A549 (cell line): ENCODE data around the gene PIM1. TPM values are rescaled to one million over a fixed set of nuclear protein-coding genes. Genes with fewer than 3 reads are reported as not detected.
A peak's percentile ranks its signal among the peaks of the same experiment; 100 is the strongest.

Experiments used
- ATAC-seq, 2 experiments: fragments of 200-7000 bp in 1 of 2; fragments of >200 bp in 1 of 2; cut with Nextera tagmentation in 1 of 2; cut with Tn5 transposase in 1 of 2; 3 replicates each; pipeline versions ENCODE4 v1.8.0 to v1.9.1; 2018 to 2020; ENCODE audit warnings: mild to moderate bottlenecking in 1 of 2, moderate library complexity in 1 of 2
- CTCF ChIA-PET: fragments of 300-600 bp; sonication (Branson Sonifier 250); formaldehyde crosslinking; extraction: SDS; loops from one replicate; lab custom pipeline; 2021; ENCODE audit warnings: antibody characterized with exemption, inconsistent platforms; lab: Yijun Ruan, JAX
- POLR2A ChIA-PET: fragments of 350-600 bp; formaldehyde crosslinking; extraction: SDS; loops from one replicate; lab custom pipeline; 2021; ENCODE audit warnings: antibody characterized with exemption, inconsistent platforms; lab: Yijun Ruan, JAX
- DNase-seq, 2 experiments: peaks; one replicate each; pipeline versions ENCODE4 v3.0.0 to v3.0.0-alpha.2; 2011 to 2016; ENCODE audit warnings: low read depth in 1 of 2, low spot score in 1 of 2
- FAIRE-seq: peaks from 2 replicates; lab custom pipeline; 2011; peaks lifted over from hg19 to GRCh38; lab: Jason Lieb, UNC
- H3K27ac ChIP-seq, 2 experiments: fragments of >200 bp; sonication (Bioruptor Twin); formaldehyde crosslinking; 3 replicates each; pipeline ENCODE4 v1.5.1; 2016 to 2017
- H3K4me1 ChIP-seq: fragments of >200 bp; sonication (Bioruptor Twin); formaldehyde crosslinking; 3 replicates; pipeline ENCODE4 v1.6.1; 2016
- H3K4me2 ChIP-seq: fragments of >200 bp; sonication (Bioruptor Twin); formaldehyde crosslinking; 3 replicates; pipeline ENCODE4 v1.6.1; 2016
- H3K4me3 ChIP-seq: fragments of >200 bp; sonication (Bioruptor Twin); formaldehyde crosslinking; 3 replicates; pipeline ENCODE4 v1.5.1; 2016
- H3K9me3 ChIP-seq: fragments of >200 bp; sonication (Bioruptor Twin); formaldehyde crosslinking; 3 replicates; pipeline ENCODE4 v1.6.1; 2016
- CBX2 ChIP-seq: fragments of 200-600 bp; sonication (generic); IDR thresholded peaks from 2 replicates; pipeline ENCODE4 v1.6.1; 2016; ENCODE audit warnings: low read depth, mild to moderate bottlenecking, borderline replicate concordance
- CHD2 ChIP-seq: fragments of 150-350 bp; IDR thresholded peaks from 2 replicates; pipeline ENCODE4 v1.6.1; 2014; ENCODE audit warnings: low read length; ENCODE audit not compliant: partially characterized antibody
- ELK1 ChIP-seq: fragments of 150-350 bp; IDR thresholded peaks from 2 replicates; pipeline ENCODE4 v1.6.1; 2014; ENCODE audit warnings: low read depth, mild to moderate bottlenecking, low read length
- EP300 ChIP-seq, 2 experiments: fragments of >200 bp; sonication (Bioruptor Twin); formaldehyde crosslinking; IDR thresholded peaks; 2 replicates in 1 of 2; 3 replicates in 1 of 2; pipeline ENCODE4 v1.6.1; 2016 to 2017
- GATA3 ChIP-seq: IDR thresholded peaks from 2 replicates; pipeline ENCODE4 v1.6.1; 2012; ENCODE audit warnings: borderline replicate concordance
- HEYL ChIP-seq: fragments of 250-450 bp; sonication (Bioruptor Pico); IDR thresholded peaks from 2 replicates; pipeline ENCODE4 v1.8.0; 2021; ENCODE audit warnings: mild to moderate bottlenecking, moderate library complexity
- HMGXB4 ChIP-seq: fragments of 250-450 bp; sonication (Bioruptor Pico); IDR thresholded peaks from 2 replicates; pipeline ENCODE4 v1.5.0; 2021; ENCODE audit warnings: mild to moderate bottlenecking, moderate library complexity, borderline replicate concordance
- HOXB13 ChIP-seq: fragments of 250-450 bp; sonication (Bioruptor Pico); IDR thresholded peaks from 2 replicates; pipeline ENCODE4 v1.5.0; 2020; ENCODE audit warnings: low read depth, mild to moderate bottlenecking, moderate library complexity
- JUNB ChIP-seq: fragments of >200 bp; sonication (Bioruptor Twin); formaldehyde crosslinking; IDR thresholded peaks from 2 replicates; pipeline ENCODE4 v1.6.1; 2016
- MAZ ChIP-seq: fragments of 150-350 bp; IDR thresholded peaks from 2 replicates; pipeline ENCODE4 v1.6.1; 2014; ENCODE audit warnings: antibody characterized with exemption, low read depth, low read length, borderline replicate concordance
- NR3C1 ChIP-seq: fragments of >200 bp; sonication (Bioruptor Twin); formaldehyde crosslinking; IDR thresholded peaks from 3 replicates; pipeline ENCODE4 v1.6.1; 2017
- RCOR1 ChIP-seq: fragments of 150-350 bp; IDR thresholded peaks from 2 replicates; pipeline ENCODE4 v1.6.1; 2014; ENCODE audit warnings: antibody characterized with exemption, low read length, low read depth
- RFX5 ChIP-seq: fragments of 450-650 bp; IDR thresholded peaks from 2 replicates; pipeline ENCODE4 v1.7.1; 2014; ENCODE audit warnings: antibody characterized with exemption, mild to moderate bottlenecking, moderate library complexity
- SREBF2 ChIP-seq: fragments of 450-650 bp; IDR thresholded peaks from 2 replicates; pipeline ENCODE4 v1.6.1; 2014; ENCODE audit warnings: mild to moderate bottlenecking, moderate library complexity
- ZC3H11A ChIP-seq: fragments of 450-650 bp; IDR thresholded peaks from 2 replicates; pipeline ENCODE4 v1.6.1; 2014; ENCODE audit warnings: antibody characterized with exemption, mild to moderate bottlenecking
- ZNF302 ChIP-seq: fragments of 250-450 bp; sonication (Bioruptor Pico); IDR thresholded peaks from 2 replicates; pipeline ENCODE4 v1.9.0; 2021; ENCODE audit warnings: inconsistent platforms, mild to moderate bottlenecking, moderate library complexity
- ZSCAN20 ChIP-seq: fragments of 250-450 bp; sonication (Bioruptor Pico); IDR thresholded peaks from 2 replicates; pipeline ENCODE4 v1.8.0; 2022; ENCODE audit warnings: mild to moderate bottlenecking, moderate library complexity
- WGBS: methylation state at CpG from one replicate; pipeline ENCODE4 v1.1.6; 2017; ENCODE audit errors: missing lambda C conversion rate; 5-methylcytosine and 5-hydroxymethylcytosine counted together
- polyA plus RNA-seq, 4 experiments: library from polyadenylated mRNA; depleted of rRNA in 3 of 4; stranded (reverse); fragments of >200 nt; fragmentation: RNase III in 1 of 4; extraction: RNeasy Plus Mini Kit Qiagen cat#74134 plus additional on column Dnase treatment in 1 of 4; gene quantifications; 2 replicates in 3 of 4; 3 replicates in 1 of 4; pipeline ENCODE4 v1.2.3, GENCODE V29; 2011 to 2017
- TF ChIP-seq, protein P1 (sequence below): fragments of >200 bp; sonication (Bioruptor Twin); formaldehyde crosslinking; IDR thresholded peaks from 3 replicates; pipeline ENCODE4 v1.5.1; 2016
- TF ChIP-seq, protein P2 (sequence below): IDR thresholded peaks from 2 replicates; pipeline ENCODE4 v1.6.1; 2012
- TF ChIP-seq, protein P3 (sequence below): fragments of 200-600 bp; sonication (generic); IDR thresholded peaks from 2 replicates; pipeline ENCODE4 v1.6.1; 2016; ENCODE audit warnings: antibody characterized with exemption, mild to moderate bottlenecking, moderate library complexity

PIM1 gene
- polyA plus RNA-seq, 2 of the 4 experiments (the other 2 are of a cell fraction), result 15.4 to 19.0 TPM

DNA sequence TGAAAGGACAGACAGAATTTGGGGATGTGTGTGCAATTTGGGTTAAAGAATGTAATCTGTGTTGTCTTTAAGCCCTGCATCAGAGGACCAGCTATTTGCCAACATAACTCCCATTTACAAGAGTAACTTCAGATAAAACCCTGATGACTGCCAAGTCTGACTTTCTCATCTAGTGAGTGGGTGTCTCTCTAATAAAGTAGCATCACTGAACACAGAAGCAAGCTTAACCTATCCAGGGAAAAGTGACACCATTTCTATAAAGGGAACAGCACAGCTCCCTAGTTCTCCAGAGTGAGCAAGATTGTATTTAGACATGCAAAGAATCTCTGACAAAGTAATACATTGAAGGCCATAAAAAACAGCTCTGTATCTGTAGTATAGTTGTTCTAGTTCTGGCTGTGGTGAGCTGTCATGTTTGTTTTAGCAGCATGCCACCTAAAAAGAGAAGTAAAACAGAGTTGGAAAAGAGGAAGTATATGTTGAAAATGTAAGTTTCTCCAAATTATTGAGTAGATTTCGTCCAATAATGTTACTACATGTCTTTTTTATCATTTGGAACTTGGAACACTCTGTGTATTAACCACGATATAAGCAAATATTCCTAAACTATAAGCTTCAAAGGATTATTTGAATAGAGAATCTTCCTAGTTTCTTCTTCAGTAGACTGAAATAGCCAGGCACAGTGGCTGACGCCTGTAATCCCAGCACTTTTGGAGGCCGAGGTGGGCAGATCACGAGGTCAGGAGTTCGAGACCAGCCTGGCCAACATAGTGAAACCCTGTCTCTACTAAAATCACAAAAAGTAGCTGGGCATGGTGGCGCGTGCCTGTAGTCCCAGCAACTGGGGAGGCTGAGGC, 8.8 kb upstream of the PIM1 start:
- CTCF ChIA-PET, result interaction anchor here (0.7 to 1.7 kb wide), 7 partner anchors 9 to 395 kb away, joined by 3 to 5 read pairs (median 3); no protein-coding TSS in a partner anchor
- TF ChIP-seq ELK1, result no peak
- TF ChIP-seq NR3C1, result no peak
- TF ChIP-seq HMGXB4 (CRISPR knock-in tag), result no peak
- TF ChIP-seq, protein P1, sequence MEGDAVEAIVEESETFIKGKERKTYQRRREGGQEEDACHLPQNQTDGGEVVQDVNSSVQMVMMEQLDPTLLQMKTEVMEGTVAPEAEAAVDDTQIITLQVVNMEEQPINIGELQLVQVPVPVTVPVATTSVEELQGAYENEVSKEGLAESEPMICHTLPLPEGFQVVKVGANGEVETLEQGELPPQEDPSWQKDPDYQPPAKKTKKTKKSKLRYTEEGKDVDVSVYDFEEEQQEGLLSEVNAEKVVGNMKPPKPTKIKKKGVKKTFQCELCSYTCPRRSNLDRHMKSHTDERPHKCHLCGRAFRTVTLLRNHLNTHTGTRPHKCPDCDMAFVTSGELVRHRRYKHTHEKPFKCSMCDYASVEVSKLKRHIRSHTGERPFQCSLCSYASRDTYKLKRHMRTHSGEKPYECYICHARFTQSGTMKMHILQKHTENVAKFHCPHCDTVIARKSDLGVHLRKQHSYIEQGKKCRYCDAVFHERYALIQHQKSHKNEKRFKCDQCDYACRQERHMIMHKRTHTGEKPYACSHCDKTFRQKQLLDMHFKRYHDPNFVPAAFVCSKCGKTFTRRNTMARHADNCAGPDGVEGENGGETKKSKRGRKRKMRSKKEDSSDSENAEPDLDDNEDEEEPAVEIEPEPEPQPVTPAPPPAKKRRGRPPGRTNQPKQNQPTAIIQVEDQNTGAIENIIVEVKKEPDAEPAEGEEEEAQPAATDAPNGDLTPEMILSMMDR, result no peak
- no peak for TF ChIP-seq HOXB13 (CRISPR knock-in tag)
- TF ChIP-seq ZNF302 (CRISPR knock-in tag), result no peak
- no peak for TF ChIP-seq ZSCAN20 (CRISPR knock-in tag)
- TF ChIP-seq GATA3, result no peak
- no peak for TF ChIP-seq RFX5
- no peak for TF ChIP-seq SREBF2
- no peak for TF ChIP-seq EP300 (IDR thresholded peaks at IDR 0.05)
- no peak for TF ChIP-seq JUNB
- TF ChIP-seq CHD2, result no peak
- Histone ChIP-seq H3K4me2 (peak overlapping the region; percentile 20), H3K4me3 (no peak overlapping the region), H3K4me1 (peaks cover 12% of the 10 kb centered on the region), H3K27ac (peak overlapping the region; percentile 22 to 60; a peak in 4 of 6 replicates), H3K9me3 (no peaks in the 10 kb centered on the region)
- 66% methylated on average over 8 of the region's 8 CpGs for WGBS
- FAIRE-seq (no peak), ATAC-seq (peak in 1 of 2 experiments; percentile 46; a peak in 2 of 6 replicates), DNase-seq (no peak)
- POLR2A ChIA-PET, result interaction anchor here (0.7 to 1.4 kb wide), 3 partner anchors 8 to 11 kb away, joined by 3 to 4 read pairs (median 4); partner anchors contain the start of gene PIM1

GRCh38 chr6:37162740-37163139, 7.2 kb upstream of the PIM1 start:
- H3K4me1 ChIP-seq, result peaks cover 12% of the 10 kb centered on the region
- H3K9me3 ChIP-seq, result no peaks in the 10 kb centered on the region
- no peak for DNase-seq
- no peak overlapping the region for H3K4me2 ChIP-seq
- POLR2A ChIA-PET, result no interaction called here
- peak overlapping the region in 1 of 2 experiments; percentile 39; a peak in 1 of 6 replicates for H3K27ac ChIP-seq
- no peak overlapping the region for H3K4me3 ChIP-seq
- no peak for ATAC-seq
- FAIRE-seq, result no peak
- CTCF ChIA-PET, result interaction anchor here (1.6 kb wide), 1 partner anchor 24 kb away, joined by 3 read pairs; no protein-coding TSS in a partner anchor
- TF ChIP-seq HOXB13 (CRISPR knock-in tag), result no peak
- TF ChIP-seq MAZ, result no peak
- no peak for TF ChIP-seq EP300 (IDR thresholded peaks at IDR 0.05)
- TF ChIP-seq HEYL, result no peak
- TF ChIP-seq CBX2, result no peak
- TF ChIP-seq, protein P2, sequence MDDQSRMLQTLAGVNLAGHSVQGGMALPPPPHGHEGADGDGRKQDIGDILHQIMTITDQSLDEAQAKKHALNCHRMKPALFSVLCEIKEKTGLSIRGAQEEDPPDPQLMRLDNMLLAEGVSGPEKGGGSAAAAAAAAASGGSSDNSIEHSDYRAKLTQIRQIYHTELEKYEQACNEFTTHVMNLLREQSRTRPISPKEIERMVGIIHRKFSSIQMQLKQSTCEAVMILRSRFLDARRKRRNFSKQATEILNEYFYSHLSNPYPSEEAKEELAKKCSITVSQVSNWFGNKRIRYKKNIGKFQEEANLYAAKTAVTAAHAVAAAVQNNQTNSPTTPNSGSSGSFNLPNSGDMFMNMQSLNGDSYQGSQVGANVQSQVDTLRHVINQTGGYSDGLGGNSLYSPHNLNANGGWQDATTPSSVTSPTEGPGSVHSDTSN, result no peak
- TF ChIP-seq ELK1, result no peak
- no peak for TF ChIP-seq RCOR1
- TF ChIP-seq, protein P3, sequence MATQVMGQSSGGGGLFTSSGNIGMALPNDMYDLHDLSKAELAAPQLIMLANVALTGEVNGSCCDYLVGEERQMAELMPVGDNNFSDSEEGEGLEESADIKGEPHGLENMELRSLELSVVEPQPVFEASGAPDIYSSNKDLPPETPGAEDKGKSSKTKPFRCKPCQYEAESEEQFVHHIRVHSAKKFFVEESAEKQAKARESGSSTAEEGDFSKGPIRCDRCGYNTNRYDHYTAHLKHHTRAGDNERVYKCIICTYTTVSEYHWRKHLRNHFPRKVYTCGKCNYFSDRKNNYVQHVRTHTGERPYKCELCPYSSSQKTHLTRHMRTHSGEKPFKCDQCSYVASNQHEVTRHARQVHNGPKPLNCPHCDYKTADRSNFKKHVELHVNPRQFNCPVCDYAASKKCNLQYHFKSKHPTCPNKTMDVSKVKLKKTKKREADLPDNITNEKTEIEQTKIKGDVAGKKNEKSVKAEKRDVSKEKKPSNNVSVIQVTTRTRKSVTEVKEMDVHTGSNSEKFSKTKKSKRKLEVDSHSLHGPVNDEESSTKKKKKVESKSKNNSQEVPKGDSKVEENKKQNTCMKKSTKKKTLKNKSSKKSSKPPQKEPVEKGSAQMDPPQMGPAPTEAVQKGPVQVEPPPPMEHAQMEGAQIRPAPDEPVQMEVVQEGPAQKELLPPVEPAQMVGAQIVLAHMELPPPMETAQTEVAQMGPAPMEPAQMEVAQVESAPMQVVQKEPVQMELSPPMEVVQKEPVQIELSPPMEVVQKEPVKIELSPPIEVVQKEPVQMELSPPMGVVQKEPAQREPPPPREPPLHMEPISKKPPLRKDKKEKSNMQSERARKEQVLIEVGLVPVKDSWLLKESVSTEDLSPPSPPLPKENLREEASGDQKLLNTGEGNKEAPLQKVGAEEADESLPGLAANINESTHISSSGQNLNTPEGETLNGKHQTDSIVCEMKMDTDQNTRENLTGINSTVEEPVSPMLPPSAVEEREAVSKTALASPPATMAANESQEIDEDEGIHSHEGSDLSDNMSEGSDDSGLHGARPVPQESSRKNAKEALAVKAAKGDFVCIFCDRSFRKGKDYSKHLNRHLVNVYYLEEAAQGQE, result no peak
- no peak for TF ChIP-seq ZC3H11A
- TF ChIP-seq SREBF2, result no peak
- TF ChIP-seq ZNF302 (CRISPR knock-in tag), result no peak
- TF ChIP-seq GATA3, result no peak
- WGBS, result 86% methylated on average over 4 of the region's 4 CpGs
